ENCODE results near the gene EYA2. TPM values are rescaled to one million over a fixed set of nuclear protein-coding genes. Genes with fewer than 3 reads are reported as not detected.

EYA2 gene
- total and polyA plus RNA-seq, 2 donors (not counting 1 experiment from before 2014, with no cell fraction given) = 1.1 to 2.8 TPM

GRCh38 chr20:47106786-47107185 lies 212.1 kb downstream of the EYA2 start:
- Histone ChIP-seq H3K79me2 (ENCODE audit: control insufficient read depth, insufficient read depth, low read length) (no peaks in the 10 kb centered on the region), H3K4me1 (ENCODE audit: control insufficient read depth in 2 of 2, insufficient read depth in 2 of 2, low read length in 2 of 2) (no peaks in the 10 kb centered on the region), H3K9me3 (ENCODE audit: control extremely low read depth in 1 of 3, control insufficient read depth in 2 of 3, insufficient read depth in 1 of 3, low read length in 2 of 3) (peaks cover 0 to 43% (median 7%) of the 10 kb centered on the region in 3 donors), H3K27ac (ENCODE audit: low read length in 2 of 2) (no peak overlapping the region), H4K20me1 (ENCODE audit: control insufficient read depth, insufficient read depth, low read length, poor library complexity, severe bottlenecking) (no peaks in the 10 kb centered on the region), H2AFZ (ENCODE audit: insufficient read depth, low read depth, low read length, poor library complexity, severe bottlenecking) (no peak overlapping the region), H3K4me3 (ENCODE audit: control extremely low read depth in 1 of 5, extremely low read depth in 1 of 5, insufficient read depth in 1 of 5, low read depth in 2 of 5, low read length in 4 of 5) (no peak overlapping the region), H3K27me3 (replicated peaks in 1 of 4; ENCODE audit: control extremely low read depth in 1 of 4, control insufficient read depth in 3 of 4, insufficient read depth in 4 of 4, low read length in 3 of 4) (peaks cover 0 to 11% (median 0%) of the 10 kb centered on the region in 4 experiments), H3K9ac (ENCODE audit: low read length) (no peak overlapping the region), H3K36me3 (replicated peaks in 1 of 2; ENCODE audit: control extremely low read depth in 1 of 2, control insufficient read depth in 1 of 2, extremely low read depth in 1 of 2, insufficient read depth in 2 of 2, low read length in 1 of 2) (no peaks in the 10 kb centered on the region), H3K4me2 (replicated peaks; ENCODE audit: low read depth, low read length, poor library complexity, severe bottlenecking) (no peak overlapping the region)
- DNase-seq (no peak), ATAC-seq (ENCODE audit: low read depth) (no peak)
- TF ChIP-seq CTCF (IDR thresholded peaks at IDR 0.05) = no peak
- Mint-ChIP-seq H3K4me3 (no peak overlapping the region), H3K27ac (no peak overlapping the region), H3K9me3 (ENCODE audit: insufficient read depth) (peaks cover 9% of the 10 kb centered on the region), H3K27me3 (peaks cover 22% of the 10 kb centered on the region), H3K4me1 (no peaks in the 10 kb centered on the region)
- POLR2A ChIA-PET = no interaction called here
- CTCF ChIA-PET = no interaction called here
- no CpG with 5 or more reads among the region's 7 CpGs for WGBS (ENCODE audit: insufficient coverage)
- intact Hi-C loops (cut with micrococcal nuclease) = no loop called here

- Histone ChIP-seq H3K4me3 (ENCODE audit: control extremely low read depth in 1 of 5, extremely low read depth in 1 of 5, insufficient read depth in 1 of 5, low read depth in 2 of 5, low read length in 4 of 5) (no peak overlapping the region), H3K27me3 (replicated peaks in 1 of 4; ENCODE audit: control extremely low read depth in 1 of 4, control insufficient read depth in 3 of 4, insufficient read depth in 4 of 4, low read length in 3 of 4) (peaks cover 0 to 5% (median 0%) of the 10 kb centered on the region in 4 experiments), H3K36me3 (replicated peaks in 1 of 2; ENCODE audit: control extremely low read depth in 1 of 2, control insufficient read depth in 1 of 2, extremely low read depth in 1 of 2, insufficient read depth in 2 of 2, low read length in 1 of 2) (no peaks in the 10 kb centered on the region), H3K4me1 (ENCODE audit: control insufficient read depth in 2 of 2, insufficient read depth in 2 of 2, low read length in 2 of 2) (no peaks in the 10 kb centered on the region), H3K27ac (ENCODE audit: low read length in 2 of 2) (no peak overlapping the region), H2AFZ (ENCODE audit: insufficient read depth, low read depth, low read length, poor library complexity, severe bottlenecking) (no peak overlapping the region), H4K20me1 (ENCODE audit: control insufficient read depth, insufficient read depth, low read length, poor library complexity, severe bottlenecking) (no peaks in the 10 kb centered on the region), H3K79me2 (ENCODE audit: control insufficient read depth, insufficient read depth, low read length) (no peaks in the 10 kb centered on the region), H3K9ac (ENCODE audit: low read length) (no peak overlapping the region), H3K4me2 (replicated peaks; ENCODE audit: low read depth, low read length, poor library complexity, severe bottlenecking) (no peak overlapping the region), H3K9me3 (ENCODE audit: control extremely low read depth in 1 of 3, control insufficient read depth in 2 of 3, insufficient read depth in 1 of 3, low read length in 2 of 3) (peaks cover 0 to 31% (median 7%) of the 10 kb centered on the region in 3 donors)
- Mint-ChIP-seq H3K4me1 (no peaks in the 10 kb centered on the region), H3K27me3 (peaks cover 15% of the 10 kb centered on the region), H3K9me3 (ENCODE audit: insufficient read depth) (peaks cover 6% of the 10 kb centered on the region), H3K4me3 (no peak overlapping the region), H3K27ac (no peak overlapping the region)
- ATAC-seq (ENCODE audit: low read depth) = no peak
- intact Hi-C loops (cut with micrococcal nuclease) = no loop called here
- no peak for TF ChIP-seq CTCF (IDR thresholded peaks at IDR 0.05)
- no peak for TF ChIP-seq EZH2 (IDR thresholded peaks at IDR 0.05; ENCODE audit: borderline replicate concordance, insufficient read depth, low read depth, low read length, poor library complexity, severe bottlenecking)
- WGBS (ENCODE audit: insufficient coverage) = 100% methylated on average over 1 of the region's 3 CpGs
- no peak for DNase-seq
- CTCF ChIA-PET = interaction anchor here (0.5 kb wide), 1 partner anchor 9 kb away, joined by 3 read pairs; no protein-coding TSS in a partner anchor
- POLR2A ChIA-PET = no interaction called here
Observed at GRCh38 chr20:47108994-47109393, 214.4 kb downstream of the EYA2 start.

Measured in B cell (primary cell).